Naive B cell (primary cell): ENCODE results near the gene TMEM154. TPM values are rescaled to one million over a fixed set of nuclear protein-coding genes. Genes with fewer than 3 reads are reported as not detected.
A peak's percentile ranks its signal among the peaks of the same experiment; 100 is the strongest.

Source experiments
- ATAC-seq, 2 donors: fragments of 150-1000 bp; cut with Tn5 transposase; 2 replicates each; pipeline ENCODE4 v1.10.0; 2021; ENCODE audit warnings: low read depth in 2 of 2, mild to moderate bottlenecking in 2 of 2, moderate library complexity in 2 of 2
- DNase-seq: peaks from one replicate; pipeline ENCODE4 v3.0.0; 2022
- H3K27ac Mint-ChIP-seq, 6 donors: one replicate each; pipeline ENCODE4 v1.8.0; 2020 to 2022; ENCODE audit warnings: mild to moderate bottlenecking in 6 of 6, mixed read lengths in 6 of 6, moderate library complexity in 5 of 6, inconsistent platforms in 2 of 6
- H3K27me3 Mint-ChIP-seq, 3 donors: one replicate each; pipeline ENCODE4 v1.8.0; 2021 to 2022; ENCODE audit warnings: mixed read lengths in 3 of 3, mild to moderate bottlenecking in 1 of 3
- H3K36me3 Mint-ChIP-seq, 2 donors: one replicate each; pipeline ENCODE4 v1.8.0; 2020 to 2022; ENCODE audit warnings: mixed read lengths in 2 of 2, inconsistent platforms in 1 of 2, mild to moderate bottlenecking in 1 of 2
- H3K4me1 Mint-ChIP-seq, 3 donors: one replicate each; pipeline ENCODE4 v1.8.0; 2020 to 2022; ENCODE audit warnings: mixed read lengths in 3 of 3, inconsistent platforms in 1 of 3, mild to moderate bottlenecking in 1 of 3, moderate library complexity in 1 of 3
- H3K4me3 Mint-ChIP-seq, 8 donors: one replicate each; pipeline ENCODE4 v1.8.0; 2020 to 2022; ENCODE audit warnings: mild to moderate bottlenecking in 8 of 8, mixed read lengths in 8 of 8, moderate library complexity in 8 of 8, inconsistent platforms in 2 of 8
- H3K9me3 Mint-ChIP-seq, 7 donors: one replicate each; pipeline ENCODE4 v1.8.0; 2020 to 2022; ENCODE audit warnings: mixed read lengths in 7 of 7, mild to moderate bottlenecking in 5 of 7, inconsistent platforms in 2 of 7, moderate library complexity in 1 of 7
- polyA plus RNA-seq, 6 donors: library from polyadenylated mRNA; unstranded; fragments of 300-500 nt; fragmentation: Illumina TruSeq; gene quantifications; one replicate each; pipeline ENCODE4 v1.2.3, GENCODE V29; 2021; ENCODE audit warnings: low read depth in 6 of 6

Gene TMEM154
- polyA plus RNA-seq, 6 donors from 2014 or later, result 125 to 213 (median 155) TPM

GRCh38 chr4:152629908-152630307 lies 49.9 kb downstream of the TMEM154 start:
- Mint-ChIP-seq H3K9me3 (no peaks in the 10 kb centered on the region), H3K4me1 (peaks cover 2 to 6% (median 5%) of the 10 kb centered on the region in 3 donors), H3K36me3 (peaks cover 23 to 27% of the 10 kb centered on the region in 2 donors), H3K27me3 (no peaks in the 10 kb centered on the region), H3K27ac (peak overlapping the region in 5 of 6 donors; percentile 0 to 93 (median 34)), H3K4me3 (no peak overlapping the region)
- DNase-seq (no peak), ATAC-seq (no peak)

- Mint-ChIP-seq H3K27me3 (no peaks in the 10 kb centered on the region), H3K9me3 (no peaks in the 10 kb centered on the region), H3K4me1 (peaks cover 2 to 6% (median 5%) of the 10 kb centered on the region in 3 donors), H3K36me3 (peaks cover 18 to 19% of the 10 kb centered on the region in 2 donors), H3K4me3 (no peak overlapping the region), H3K27ac (peak overlapping the region in 2 of 6 donors; percentile 39 to 53)
- ATAC-seq (no peak), DNase-seq (no peak)
Observed at GRCh38 chr4:152628128-152628527, 51.7 kb downstream of the TMEM154 start.

DNA sequence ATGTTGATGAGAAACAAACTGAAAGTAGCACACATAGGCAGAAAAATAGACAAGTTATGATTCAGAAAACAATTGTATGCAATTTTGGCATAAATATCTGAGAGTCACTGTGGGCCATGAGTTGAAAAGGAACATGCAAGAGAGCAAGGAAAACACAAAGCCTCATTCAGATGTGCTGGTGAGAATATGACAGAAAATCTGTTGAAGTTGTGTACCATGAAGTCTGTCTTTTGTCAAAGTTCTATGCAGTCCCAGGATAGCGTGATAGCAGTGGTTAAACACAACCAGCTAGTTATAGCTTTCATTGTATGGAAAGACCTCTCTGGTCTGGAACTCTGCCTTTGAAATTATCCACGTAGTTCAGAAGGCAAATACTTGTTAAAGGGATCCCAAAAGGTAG lies 53.0 kb downstream of the TMEM154 start:
- Mint-ChIP-seq H3K27me3 (no peaks in the 10 kb centered on the region), H3K27ac (peak overlapping the region in 4 of 6 donors; percentile 37 to 59 (median 51)), H3K36me3 (peaks cover 11% of the 10 kb centered on the region in 2 donors), H3K4me3 (no peak overlapping the region), H3K4me1 (peaks cover 2 to 6% (median 5%) of the 10 kb centered on the region in 3 donors), H3K9me3 (no peaks in the 10 kb centered on the region)
- DNase-seq (no peak), ATAC-seq (no peak)

- H3K27ac Mint-ChIP-seq, result peak overlapping the region in 3 of 6 donors; percentile 37 to 88 (median 83)
- H3K9me3 Mint-ChIP-seq, result no peaks in the 10 kb centered on the region
- no peak for DNase-seq
- peaks cover 0 to 14% (median 5%) of the 10 kb centered on the region in 3 donors for H3K4me1 Mint-ChIP-seq
- ATAC-seq, result no peak
- H3K27me3 Mint-ChIP-seq, result no peaks in the 10 kb centered on the region
- H3K36me3 Mint-ChIP-seq, result peaks cover 0 to 4% of the 10 kb centered on the region in 2 donors
- peak overlapping the region in 1 of 8 donors; percentile 1 for H3K4me3 Mint-ChIP-seq
Observed at GRCh38 chr4:152620915-152621314, 58.9 kb downstream of the TMEM154 start.

DNA sequence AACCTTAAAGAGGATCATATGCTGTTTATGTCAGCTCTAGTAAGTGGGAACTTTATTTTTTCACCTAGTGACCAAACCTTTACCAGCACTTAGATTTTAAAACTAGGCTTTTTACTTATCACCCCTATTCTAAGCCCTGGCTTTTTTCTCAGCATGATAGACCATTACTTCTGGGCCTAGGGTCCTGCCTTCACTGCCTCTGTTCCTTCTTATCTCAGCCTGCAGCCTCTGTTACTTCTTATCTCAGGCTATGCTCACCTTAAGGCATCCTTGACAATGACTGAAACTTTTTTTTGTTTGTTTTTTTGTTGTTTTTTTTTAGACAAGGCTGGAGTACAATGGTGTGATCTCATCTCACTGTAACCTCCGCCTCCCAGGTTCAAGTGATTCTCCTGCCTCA lies 59.6 kb downstream of the TMEM154 start:
- H3K9me3 Mint-ChIP-seq, result no peaks in the 10 kb centered on the region
- H3K27ac Mint-ChIP-seq, result peak overlapping the region in 1 of 6 donors; percentile 27
- H3K4me1 Mint-ChIP-seq, result peaks cover 0 to 12% (median 5%) of the 10 kb centered on the region in 3 donors
- DNase-seq (no peak), ATAC-seq (no peak)
- H3K36me3 Mint-ChIP-seq, result peaks cover 0 to 4% of the 10 kb centered on the region in 2 donors
- H3K4me3 Mint-ChIP-seq, result no peak overlapping the region
- H3K27me3 Mint-ChIP-seq, result no peaks in the 10 kb centered on the region

GRCh38 chr4:152619556-152619955 lies 60.2 kb downstream of the TMEM154 start:
- ATAC-seq, result no peak
- H3K27ac Mint-ChIP-seq, result no peak overlapping the region
- peaks cover 0 to 12% (median 5%) of the 10 kb centered on the region in 3 donors for H3K4me1 Mint-ChIP-seq
- H3K9me3 Mint-ChIP-seq, result no peaks in the 10 kb centered on the region
- H3K4me3 Mint-ChIP-seq, result no peak overlapping the region
- peaks cover 0 to 4% of the 10 kb centered on the region in 2 donors for H3K36me3 Mint-ChIP-seq
- no peaks in the 10 kb centered on the region for H3K27me3 Mint-ChIP-seq
- no peak for DNase-seq

GRCh38 chr4:152618971-152619370 lies 60.8 kb downstream of the TMEM154 start:
- peaks cover 0 to 12% (median 5%) of the 10 kb centered on the region in 3 donors for H3K4me1 Mint-ChIP-seq
- no peaks in the 10 kb centered on the region for H3K9me3 Mint-ChIP-seq
- no peak overlapping the region for H3K4me3 Mint-ChIP-seq
- H3K27me3 Mint-ChIP-seq, result no peaks in the 10 kb centered on the region
- no peak for ATAC-seq
- peak overlapping the region in 1 of 6 donors; percentile 62 for H3K27ac Mint-ChIP-seq
- DNase-seq, result no peak
- H3K36me3 Mint-ChIP-seq, result peaks cover under 1 to 4% of the 10 kb centered on the region in 2 donors

DNA sequence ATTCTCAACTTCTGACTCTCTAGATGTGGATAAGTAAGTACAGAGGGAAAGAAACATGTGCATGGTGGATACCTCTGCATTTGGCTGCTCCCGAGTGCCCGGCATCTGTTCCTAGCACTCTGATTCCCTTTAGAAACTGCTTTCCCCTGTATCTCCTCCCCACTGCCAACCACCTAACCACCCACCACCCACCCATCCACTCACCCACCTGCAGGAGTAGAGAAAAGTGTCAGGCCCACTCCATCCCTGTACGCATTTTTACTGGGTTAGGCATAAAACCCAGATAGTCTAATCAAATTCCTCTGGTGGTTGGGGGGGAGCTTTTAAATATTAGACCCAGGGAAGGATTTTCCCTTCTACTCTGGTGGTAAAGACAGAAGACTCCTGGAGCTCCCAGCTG lies 63.0 kb downstream of the TMEM154 start:
- H3K9me3 Mint-ChIP-seq, result no peaks in the 10 kb centered on the region
- no peak for ATAC-seq
- no peak overlapping the region for H3K27ac Mint-ChIP-seq
- DNase-seq, result no peak
- H3K36me3 Mint-ChIP-seq, result peaks cover 9% of the 10 kb centered on the region in 2 donors
- H3K27me3 Mint-ChIP-seq, result peaks cover 0 to 5% (median 0%) of the 10 kb centered on the region in 3 donors
- H3K4me1 Mint-ChIP-seq, result peaks cover 0 to 12% (median 5%) of the 10 kb centered on the region in 3 donors
- H3K4me3 Mint-ChIP-seq, result no peak overlapping the region

DNA sequence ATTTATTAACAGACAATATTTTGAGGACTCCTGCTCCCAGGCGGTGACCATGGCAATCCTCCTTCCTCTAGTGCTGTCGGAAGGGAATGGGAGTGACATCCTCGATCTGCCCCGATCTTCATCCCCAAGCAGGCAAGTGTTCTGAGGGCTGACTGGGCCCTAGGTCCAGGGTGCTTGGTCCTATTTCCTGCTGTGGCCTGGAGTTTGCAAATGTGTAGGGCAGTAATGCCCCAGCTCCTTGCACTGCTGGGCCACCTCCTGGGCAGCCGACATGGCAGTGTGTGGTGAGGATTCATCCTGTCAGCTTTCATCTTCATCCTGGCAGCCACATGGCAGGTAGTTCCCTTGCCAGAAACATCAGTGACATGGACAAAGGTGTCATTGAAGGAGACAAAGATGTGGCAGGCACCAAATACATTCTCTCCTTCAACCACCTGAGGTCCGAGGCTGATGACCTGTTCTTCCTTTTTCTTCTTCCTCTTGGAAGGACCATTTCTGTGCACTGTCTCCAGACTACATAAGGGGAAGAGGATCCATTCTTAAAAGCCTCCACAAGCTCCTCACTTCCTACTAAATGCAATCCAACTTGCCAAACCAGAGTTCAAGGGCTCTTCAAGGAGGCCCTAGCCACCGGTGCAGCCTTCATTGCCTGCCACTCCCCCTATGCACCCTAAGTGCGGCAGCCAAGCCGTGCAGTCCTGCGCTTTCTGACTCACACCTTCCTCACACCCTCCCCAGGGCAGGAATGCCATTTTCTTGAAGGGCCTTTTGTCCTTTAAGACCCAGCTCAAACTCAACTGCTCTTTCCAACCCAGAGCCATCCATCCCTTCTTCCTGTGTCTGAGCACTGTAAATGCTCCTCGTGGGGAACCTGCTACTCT lies 65.7 kb downstream of the TMEM154 start:
- Mint-ChIP-seq H3K36me3 (peaks cover 5 to 9% of the 10 kb centered on the region in 2 donors), H3K27ac (peak overlapping the region in 3 of 6 donors; percentile 60 to 89 (median 81)), H3K4me1 (peaks cover 0 to 5% (median 0%) of the 10 kb centered on the region in 3 donors), H3K27me3 (peaks cover 0 to 5% (median 5%) of the 10 kb centered on the region in 3 donors), H3K9me3 (no peaks in the 10 kb centered on the region), H3K4me3 (no peak overlapping the region)
- ATAC-seq (no peak), DNase-seq (no peak)

DNA sequence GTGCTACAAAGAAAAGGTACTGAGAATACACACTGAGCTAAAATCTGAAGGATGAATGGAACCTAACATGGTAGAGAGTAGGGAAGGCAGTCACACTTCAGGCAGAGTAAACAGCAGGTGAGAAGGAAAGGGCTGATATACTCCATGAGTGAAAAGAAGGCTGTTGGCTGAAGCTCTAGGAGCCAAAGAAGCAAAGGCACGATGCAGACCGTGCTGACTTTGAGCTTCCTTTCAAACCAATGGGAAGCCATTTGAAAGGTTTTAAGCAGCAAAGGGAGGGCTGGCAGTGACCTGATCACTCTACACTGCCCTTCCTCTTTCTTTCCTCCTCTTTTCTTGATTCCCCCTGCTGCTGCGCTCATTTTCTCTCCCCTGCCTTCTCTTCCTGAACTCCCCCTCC lies 66.4 kb downstream of the TMEM154 start:
- Mint-ChIP-seq H3K27ac (peak overlapping the region in 1 of 6 donors; percentile 60), H3K36me3 (peaks cover 5 to 15% of the 10 kb centered on the region in 2 donors), H3K27me3 (peaks cover 0 to 5% (median 5%) of the 10 kb centered on the region in 3 donors), H3K9me3 (no peaks in the 10 kb centered on the region), H3K4me3 (no peak overlapping the region), H3K4me1 (no peaks in the 10 kb centered on the region)
- no peak for ATAC-seq
- no peak for DNase-seq

- DNase-seq (no peak), ATAC-seq (no peak)
- peaks cover 9 to 17% of the 10 kb centered on the region in 2 donors for H3K36me3 Mint-ChIP-seq
- no peak overlapping the region for H3K4me3 Mint-ChIP-seq
- no peaks in the 10 kb centered on the region for H3K9me3 Mint-ChIP-seq
- H3K27me3 Mint-ChIP-seq, result peaks cover 0 to 5% (median 5%) of the 10 kb centered on the region in 3 donors
- H3K27ac Mint-ChIP-seq, result no peak overlapping the region
- no peaks in the 10 kb centered on the region for H3K4me1 Mint-ChIP-seq
Observed at GRCh38 chr4:152610131-152610530, 69.7 kb downstream of the TMEM154 start.

GRCh38 chr4:152609481-152609880 lies 70.3 kb downstream of the TMEM154 start:
- Mint-ChIP-seq H3K4me1 (no peaks in the 10 kb centered on the region), H3K36me3 (peaks cover 9 to 17% of the 10 kb centered on the region in 2 donors), H3K27ac (no peak overlapping the region), H3K9me3 (no peaks in the 10 kb centered on the region), H3K27me3 (peaks cover 0 to 5% (median 5%) of the 10 kb centered on the region in 3 donors), H3K4me3 (no peak overlapping the region)
- DNase-seq (no peak), ATAC-seq (no peak)

GRCh38 chr4:152607178-152607577 lies 72.6 kb downstream of the TMEM154 start:
- Mint-ChIP-seq H3K9me3 (no peaks in the 10 kb centered on the region), H3K27me3 (peaks cover 0 to 5% (median under 1%) of the 10 kb centered on the region in 3 donors), H3K27ac (no peak overlapping the region), H3K4me3 (peak overlapping the region in 1 of 8 donors; percentile 20), H3K36me3 (peaks cover 8 to 18% of the 10 kb centered on the region in 2 donors), H3K4me1 (no peaks in the 10 kb centered on the region)
- ATAC-seq (no peak), DNase-seq (no peak)

DNA sequence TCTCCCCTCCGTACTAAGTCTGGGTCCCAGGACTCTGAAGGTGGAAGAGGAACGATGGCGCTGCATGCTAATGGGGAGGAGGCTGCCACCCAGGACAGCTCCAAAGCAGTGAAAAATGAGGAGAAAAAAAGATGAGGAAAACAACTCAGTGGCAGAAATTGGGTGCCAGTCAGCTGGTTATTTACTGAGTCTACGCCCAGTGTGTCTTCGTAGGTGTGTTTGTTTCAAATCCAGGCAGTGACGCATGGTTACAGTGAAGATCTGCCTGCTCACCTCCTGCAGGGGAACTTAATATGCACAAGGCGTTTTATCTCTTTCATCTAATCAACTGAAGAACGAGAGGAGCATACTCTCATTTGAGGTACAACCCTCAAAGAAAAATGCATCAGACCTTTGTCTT lies 73.0 kb downstream of the TMEM154 start:
- Mint-ChIP-seq H3K27me3 (peaks cover 0 to 5% (median 5%) of the 10 kb centered on the region in 3 donors), H3K9me3 (no peaks in the 10 kb centered on the region), H3K4me1 (peaks cover 0 to 3% (median 0%) of the 10 kb centered on the region in 3 donors), H3K4me3 (no peak overlapping the region), H3K27ac (no peak overlapping the region), H3K36me3 (peaks cover 8 to 22% of the 10 kb centered on the region in 2 donors)
- ATAC-seq (no peak), DNase-seq (no peak)
